BE2C (cell line): ENCODE results near the gene POLR3K.

Experiments
- DNase-seq: peaks from one replicate; pipeline ENCODE4 v3.0.0-alpha.2; 2020
- H3K27me3 ChIP-seq: fragments of 250-450 bp; sonication (Bioruptor Pico); 2 replicates; pipeline ENCODE4 v1.5.1; 2020; ENCODE audit warnings: mild to moderate bottlenecking
- H3K36me3 ChIP-seq: fragments of 250-450 bp; sonication (Bioruptor Pico); 2 replicates; pipeline ENCODE4 v1.5.1; 2020; ENCODE audit warnings: mild to moderate bottlenecking
- H3K4me1 ChIP-seq: fragments of 250-450 bp; sonication (Bioruptor Pico); 2 replicates; pipeline ENCODE4 v1.5.1; 2020
- H3K4me3 ChIP-seq: 2 replicates; pipeline ENCODE4 v1.5.1; 2011; ENCODE audit warnings: low read depth, low read length
- H3K9me3 ChIP-seq: fragments of 250-450 bp; sonication (Bioruptor Pico); 2 replicates; pipeline ENCODE4 v1.5.1; 2020
- TF ChIP-seq, protein P1 (sequence below): IDR thresholded peaks from 2 replicates; pipeline ENCODE4 v1.5.1; 2012; ENCODE audit warnings: mild to moderate bottlenecking, low read depth, low read length

POLR3K gene

DNA sequence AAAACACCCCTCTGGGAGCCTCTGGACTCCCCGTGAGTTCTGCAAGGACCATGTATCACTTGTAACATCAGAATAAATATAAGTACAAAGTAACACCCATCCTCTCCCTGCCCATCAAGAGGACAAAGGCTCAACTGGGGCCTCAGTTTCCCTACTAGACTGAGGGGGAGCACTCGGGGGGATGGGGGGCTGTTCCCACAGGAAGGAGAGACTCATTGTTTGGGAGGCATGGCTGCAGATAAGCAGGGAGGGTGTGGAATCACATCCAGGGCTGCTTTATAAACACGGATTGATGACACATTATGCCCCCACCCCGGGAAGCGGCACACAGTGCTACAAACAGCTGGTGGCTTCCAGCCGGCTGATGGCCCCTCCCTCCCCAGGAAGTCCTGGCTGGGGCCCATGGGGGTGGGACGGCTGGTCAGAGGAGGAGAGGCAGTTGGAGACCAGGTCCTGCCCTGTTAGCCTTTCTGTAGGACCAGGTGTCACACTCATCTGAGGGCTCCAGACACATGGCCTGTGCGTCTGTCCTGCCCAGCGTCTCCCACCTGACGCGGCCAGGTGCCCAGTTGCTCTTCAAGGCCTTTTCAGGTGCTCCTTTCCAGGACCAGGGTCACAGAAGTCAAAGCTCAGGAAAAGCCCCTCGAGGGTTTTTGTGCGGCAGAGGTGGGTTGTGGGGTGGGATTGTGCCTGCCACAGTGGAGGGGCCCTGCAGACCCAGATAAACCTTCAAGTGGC is 23.3 kb upstream of the POLR3K start:
- peaks cover 11% of the 10 kb centered on the region for H3K27me3 ChIP-seq
- no peak overlapping the region for H3K4me3 ChIP-seq
- DNase-seq: no peak
- TF ChIP-seq, protein P1, sequence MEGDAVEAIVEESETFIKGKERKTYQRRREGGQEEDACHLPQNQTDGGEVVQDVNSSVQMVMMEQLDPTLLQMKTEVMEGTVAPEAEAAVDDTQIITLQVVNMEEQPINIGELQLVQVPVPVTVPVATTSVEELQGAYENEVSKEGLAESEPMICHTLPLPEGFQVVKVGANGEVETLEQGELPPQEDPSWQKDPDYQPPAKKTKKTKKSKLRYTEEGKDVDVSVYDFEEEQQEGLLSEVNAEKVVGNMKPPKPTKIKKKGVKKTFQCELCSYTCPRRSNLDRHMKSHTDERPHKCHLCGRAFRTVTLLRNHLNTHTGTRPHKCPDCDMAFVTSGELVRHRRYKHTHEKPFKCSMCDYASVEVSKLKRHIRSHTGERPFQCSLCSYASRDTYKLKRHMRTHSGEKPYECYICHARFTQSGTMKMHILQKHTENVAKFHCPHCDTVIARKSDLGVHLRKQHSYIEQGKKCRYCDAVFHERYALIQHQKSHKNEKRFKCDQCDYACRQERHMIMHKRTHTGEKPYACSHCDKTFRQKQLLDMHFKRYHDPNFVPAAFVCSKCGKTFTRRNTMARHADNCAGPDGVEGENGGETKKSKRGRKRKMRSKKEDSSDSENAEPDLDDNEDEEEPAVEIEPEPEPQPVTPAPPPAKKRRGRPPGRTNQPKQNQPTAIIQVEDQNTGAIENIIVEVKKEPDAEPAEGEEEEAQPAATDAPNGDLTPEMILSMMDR: no peak
- H3K4me1 ChIP-seq: peaks cover 17% of the 10 kb centered on the region
- H3K9me3 ChIP-seq: no peaks in the 10 kb centered on the region
- H3K36me3 ChIP-seq: no peaks in the 10 kb centered on the region

DNA sequence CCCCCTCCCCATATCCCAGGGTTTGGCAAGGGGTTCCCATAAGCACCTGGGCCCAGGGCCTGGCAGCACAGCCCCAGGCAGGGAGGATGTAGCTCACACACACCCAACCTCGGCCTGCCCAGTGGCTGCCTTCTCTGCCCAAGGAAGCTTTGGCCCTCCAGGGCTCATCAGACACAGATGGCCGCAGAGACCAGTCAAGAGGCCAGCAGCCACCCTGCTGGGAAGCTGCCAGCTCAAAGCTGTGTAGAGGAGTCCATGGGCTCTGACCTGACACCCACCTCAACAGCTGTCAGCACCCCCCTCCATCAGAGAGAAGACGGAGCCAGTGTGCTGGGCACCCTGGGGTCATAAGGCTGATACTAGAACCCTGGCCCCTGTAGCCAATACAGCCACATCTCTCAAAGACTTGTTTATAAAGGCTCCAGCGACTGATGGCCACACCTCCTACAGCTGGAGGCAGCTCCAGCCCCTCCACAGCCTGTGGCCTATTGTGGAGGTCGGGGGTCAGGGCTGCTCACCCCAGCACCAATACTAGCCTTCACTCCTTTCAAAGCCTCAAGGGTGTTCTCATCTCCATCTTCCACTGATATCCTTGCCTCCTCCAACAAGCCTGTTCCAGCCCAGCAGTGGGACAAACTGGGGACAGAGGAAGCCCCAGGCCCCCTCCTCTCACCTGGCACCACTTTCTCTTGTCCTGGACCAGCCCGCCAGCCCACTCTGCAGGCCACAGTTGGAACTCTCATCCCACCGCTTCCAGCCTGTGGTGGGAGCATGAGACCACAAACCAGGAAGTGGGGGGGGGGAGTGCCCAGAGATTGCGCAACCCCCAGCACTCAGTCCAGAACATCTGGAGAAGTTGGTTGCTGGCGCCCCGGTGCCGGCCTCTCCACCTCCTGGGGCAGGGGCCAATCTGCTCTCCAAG is 22.4 kb upstream of the POLR3K start:
- Histone ChIP-seq H3K9me3 (no peaks in the 10 kb centered on the region), H3K4me3 (no peak overlapping the region), H3K36me3 (no peaks in the 10 kb centered on the region), H3K27me3 (peaks cover 16% of the 10 kb centered on the region), H3K4me1 (peaks cover 17% of the 10 kb centered on the region)
- TF ChIP-seq, protein P1: no peak
- DNase-seq: no peak

DNA sequence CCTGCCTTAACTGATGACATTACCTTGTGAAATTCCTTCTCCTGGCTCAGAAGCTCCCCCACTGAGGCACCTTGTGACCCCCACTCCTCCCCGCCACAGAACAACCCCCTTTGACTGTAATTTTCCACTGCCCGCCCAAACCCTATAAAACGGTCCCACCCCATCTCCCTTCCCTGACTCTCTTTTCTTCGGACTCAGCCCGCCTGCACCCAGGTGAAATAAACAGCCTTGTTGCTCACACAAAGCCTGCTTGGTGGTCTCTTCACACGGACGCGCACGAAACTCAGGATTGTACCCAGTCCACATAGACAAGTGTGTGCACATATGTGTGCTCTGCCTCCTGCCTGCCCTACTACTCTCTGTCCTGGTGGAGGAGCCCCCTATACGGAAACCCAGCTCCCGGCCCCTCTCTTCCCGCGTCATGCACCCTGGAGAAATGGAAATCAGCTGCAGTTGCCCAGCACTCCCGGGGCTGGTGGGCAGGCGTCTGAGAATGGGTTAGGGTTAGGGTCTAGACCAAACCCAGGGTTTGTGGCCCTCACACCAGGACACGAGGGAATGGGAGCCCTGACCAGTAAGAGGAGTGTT is 21.4 kb upstream of the POLR3K start:
- Histone ChIP-seq H3K27me3 (peaks cover 16% of the 10 kb centered on the region), H3K36me3 (no peaks in the 10 kb centered on the region), H3K4me1 (peaks cover 17% of the 10 kb centered on the region), H3K9me3 (no peaks in the 10 kb centered on the region), H3K4me3 (no peak overlapping the region)
- no peak for DNase-seq
- TF ChIP-seq, protein P1: no peak

DNA sequence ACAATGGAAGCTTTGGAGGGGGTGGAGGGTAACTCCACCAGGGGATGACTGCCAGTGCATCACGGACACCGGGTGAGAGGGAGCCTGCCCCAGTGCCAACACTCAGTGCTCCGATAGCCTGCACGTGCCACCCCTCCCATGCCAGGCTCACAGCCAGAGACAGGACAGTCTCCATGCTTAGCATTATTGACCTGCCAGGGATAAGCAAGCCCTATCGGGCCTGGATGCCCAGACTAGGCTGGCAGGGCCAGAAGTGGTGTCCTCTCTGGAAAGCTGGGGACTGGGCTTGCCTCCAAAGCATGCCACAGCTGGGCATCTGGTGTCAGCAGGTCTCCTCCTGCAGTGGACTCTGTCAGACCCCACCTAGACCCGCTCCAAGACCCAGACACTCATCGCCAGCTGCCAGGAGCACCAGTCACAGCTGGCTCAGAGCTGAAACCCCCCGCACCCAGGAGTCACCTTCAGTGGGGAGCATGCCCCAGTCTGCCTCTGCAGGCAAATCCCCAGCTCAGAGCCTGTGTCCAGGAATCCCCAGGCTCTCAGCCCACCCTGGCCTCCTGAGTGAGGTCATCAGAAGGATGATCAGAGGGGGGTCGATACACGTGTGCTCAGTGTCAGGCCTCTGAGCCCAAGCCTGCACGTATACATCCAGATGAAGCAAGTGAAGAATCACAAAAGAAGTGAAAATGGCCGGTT is 20.8 kb upstream of the POLR3K start:
- Histone ChIP-seq H3K4me3 (no peak overlapping the region), H3K4me1 (peaks cover 17% of the 10 kb centered on the region), H3K36me3 (no peaks in the 10 kb centered on the region), H3K9me3 (no peaks in the 10 kb centered on the region), H3K27me3 (peaks cover 16% of the 10 kb centered on the region)
- TF ChIP-seq, protein P1: no peak
- DNase-seq: no peak

DNA sequence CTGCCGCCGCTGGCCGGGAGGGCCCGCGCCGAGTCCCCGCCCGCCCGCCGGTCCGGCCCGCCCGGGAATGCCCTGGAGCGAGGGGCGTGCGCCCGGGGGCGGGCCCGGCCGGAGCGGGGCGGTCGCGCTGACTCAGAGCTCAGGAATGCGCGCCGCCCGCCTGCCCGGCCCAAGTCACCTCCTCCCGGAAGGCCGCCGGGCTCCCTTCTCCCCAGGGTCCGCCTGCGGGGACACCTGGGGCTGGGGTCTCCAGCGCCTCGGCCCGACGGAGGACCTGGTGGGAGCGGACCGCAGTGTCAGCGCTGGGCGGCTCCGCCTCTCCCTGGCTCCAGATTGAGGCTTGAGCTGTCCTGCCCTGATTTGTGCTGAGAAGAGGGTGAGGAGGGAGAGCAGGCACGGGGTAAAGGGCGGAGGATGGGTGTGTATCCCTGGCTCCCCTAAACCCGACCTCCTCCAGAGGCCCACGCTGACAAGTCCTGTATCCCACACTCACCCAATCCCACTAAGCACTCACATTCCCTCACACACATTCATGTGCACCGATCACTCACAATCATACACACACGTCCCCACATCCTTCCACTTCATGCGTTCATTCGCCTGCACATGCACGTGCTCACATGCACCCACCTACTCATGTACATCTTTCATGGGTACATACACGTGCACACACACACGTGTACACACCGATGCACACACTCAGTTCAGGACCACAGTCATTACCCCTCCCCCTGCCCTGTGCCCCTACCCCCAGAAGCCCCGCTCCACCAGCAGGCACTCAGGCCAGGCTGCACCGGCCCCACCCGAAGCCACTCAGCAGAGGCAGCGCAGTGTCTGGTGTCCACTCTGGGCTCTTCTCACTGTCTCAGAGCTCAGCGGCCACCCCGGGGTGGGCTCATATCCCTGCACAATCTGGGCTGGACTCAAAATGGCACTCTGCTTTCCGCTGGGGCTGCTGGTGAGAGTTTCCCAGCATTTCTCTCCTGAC is 19.4 kb upstream of the POLR3K start, which contains the start of gene RHBDF1:
Gene RHBDF1, minus strand, starts transcription at position 71 of the 988 bp plus-strand sequence. CDS start 7,616 bp downstream, outside the sequence.
- TF ChIP-seq, protein P1: no peak
- peaks cover 17% of the 10 kb centered on the region for H3K4me1 ChIP-seq
- H3K9me3 ChIP-seq: no peaks in the 10 kb centered on the region
- peak within 1 kb of the TSS; percentile 17 for H3K4me3 ChIP-seq
- DNase-seq: peak; percentile 52
- H3K36me3 ChIP-seq: no peaks in the 10 kb centered on the region
- H3K27me3 ChIP-seq: peaks cover 16% of the 10 kb centered on the region
